GM12864 (cell line): ENCODE results near the gene LIM2.

Source experiments
- DNase-seq: peaks from one replicate; pipeline ENCODE4 v3.0.0-alpha.2; 2011; ENCODE audit warnings: low read depth
- H3K4me3 ChIP-seq: 2 replicates; pipeline ENCODE4 v1.5.1; 2011; ENCODE audit warnings: mild to moderate bottlenecking, low read depth, low read length, control low read depth
- CTCF ChIP-seq: IDR thresholded peaks from 2 replicates; pipeline ENCODE4 v1.5.1; 2011; ENCODE audit warnings: low read depth, mild to moderate bottlenecking, moderate library complexity, low read length, control low read depth, inconsistent platforms; ENCODE audit errors: missing control alignments

Gene LIM2

GRCh38 chr19:51365211-51365964, 22.4 kb downstream of the LIM2 start:
- peak overlapping the region; percentile 73 for H3K4me3 ChIP-seq
- no peak for DNase-seq
- no peak for TF ChIP-seq CTCF

DNA sequence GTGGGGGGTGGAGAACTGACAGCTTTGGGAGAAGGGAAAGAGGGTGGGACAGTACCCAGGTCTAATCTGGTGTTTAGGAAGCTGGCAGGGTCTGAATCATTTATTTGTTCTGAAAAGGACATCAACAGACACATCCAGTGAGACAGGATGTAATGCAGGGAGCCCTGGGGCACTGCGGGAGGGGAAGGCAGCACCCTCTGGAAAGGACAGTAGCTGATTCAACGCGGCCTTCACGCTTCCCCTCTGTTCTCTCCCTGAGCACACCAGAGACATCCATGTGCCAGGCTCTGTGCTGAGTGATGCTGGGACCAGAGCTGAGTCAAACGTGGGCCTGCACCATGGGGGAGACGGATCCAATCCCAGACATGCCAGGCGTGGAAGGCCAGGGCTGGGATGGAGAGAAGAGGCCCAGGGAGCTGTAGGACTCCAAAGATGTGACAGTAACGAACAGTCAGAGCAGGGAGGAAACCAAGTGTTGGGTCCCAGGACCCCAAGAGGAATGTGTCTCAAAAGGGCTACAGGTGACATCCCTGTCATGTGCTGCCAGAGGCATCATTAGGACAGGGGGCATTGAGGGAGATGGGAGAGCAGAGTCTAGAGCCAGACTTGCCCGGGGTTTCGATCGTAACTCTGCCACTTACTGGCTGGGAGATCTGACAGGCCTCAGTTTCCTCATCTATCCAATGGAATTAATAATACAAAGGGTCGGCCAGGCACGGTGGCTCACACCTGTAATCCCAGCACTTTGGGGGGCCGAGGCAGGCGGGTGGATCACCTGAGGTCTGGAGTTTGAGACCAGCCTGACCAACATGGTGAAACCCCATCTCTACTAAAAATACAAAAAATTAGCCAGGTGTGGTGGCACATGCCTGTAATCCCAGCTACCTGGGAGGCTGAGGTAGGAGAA, 23.3 kb downstream of the LIM2 start:
- H3K4me3 ChIP-seq = no peak overlapping the region
- no peak for TF ChIP-seq CTCF
- DNase-seq = no peak

- no peak for DNase-seq
- H3K4me3 ChIP-seq = no peak overlapping the region
- no peak for TF ChIP-seq CTCF
Measured at GRCh38 chr19:51361239-51361638, 26.5 kb downstream of the LIM2 start.

- no peak for TF ChIP-seq CTCF
- no peak overlapping the region for H3K4me3 ChIP-seq
- DNase-seq = no peak
Measured at GRCh38 chr19:51359294-51359693, 28.5 kb downstream of the LIM2 start.

GRCh38 chr19:51357952-51358351, 29.8 kb downstream of the LIM2 start:
- TF ChIP-seq CTCF = no peak
- DNase-seq = no peak

GRCh38 chr19:51356159-51356801, 31.5 kb downstream of the LIM2 start:
- no peak overlapping the region for H3K4me3 ChIP-seq
- DNase-seq = no peak
- TF ChIP-seq CTCF = no peak

More at GRCh38 chr19:51357952-51358351, 29.8 kb downstream of the LIM2 start:
- H3K4me3 ChIP-seq = no peak overlapping the region
